H1 (cell line): ENCODE data around the gene ELL2. TPM values are rescaled to one million over a fixed set of nuclear protein-coding genes. Genes with fewer than 3 reads are reported as not detected.

Experiments
- CHD7 ChIP-seq: fragments of 300-600 bp; sonication (generic); IDR thresholded peaks from 2 replicates; pipeline ENCODE4 v1.7.1; 2012; ENCODE audit warnings: low read length, moderate library complexity, mild to moderate bottlenecking, inconsistent platforms; ENCODE audit not compliant: insufficient replicate concordance
- E2F6 ChIP-seq: IDR thresholded peaks from 2 replicates; pipeline ENCODE4 v1.6.1; 2012; ENCODE audit warnings: inconsistent platforms
- GTF2F1 ChIP-seq: IDR thresholded peaks from 2 replicates; pipeline ENCODE4 v1.6.1; 2012; ENCODE audit warnings: low read depth, low read length, improper control_type of control experiment, borderline replicate concordance
- JUND ChIP-seq: IDR thresholded peaks from 2 replicates; pipeline ENCODE4 v1.6.1; 2011; ENCODE audit warnings: mild to moderate bottlenecking, improper control_type of control experiment, low read length
- NANOG ChIP-seq: IDR thresholded peaks from 2 replicates; pipeline ENCODE4 v1.6.1; 2011; ENCODE audit warnings: low read length, low read depth, mild to moderate bottlenecking, inconsistent platforms; ENCODE audit not compliant: insufficient read depth, poor library complexity, severe bottlenecking
- RBBP5 ChIP-seq: IDR thresholded peaks from 2 replicates; pipeline ENCODE4 v1.7.1; 2012; ENCODE audit warnings: low read depth, mild to moderate bottlenecking, inconsistent platforms, low read length, moderate library complexity, borderline replicate concordance
- SAP30 ChIP-seq: fragments of 300-600 bp; sonication (generic); IDR thresholded peaks from 2 replicates; pipeline ENCODE4 v1.7.1; 2012; ENCODE audit warnings: low read length, moderate library complexity, mild to moderate bottlenecking, inconsistent platforms; ENCODE audit not compliant: insufficient read depth, insufficient replicate concordance
- SIN3A ChIP-seq, 2 experiments: IDR thresholded peaks in 1 of 2; conservative IDR thresholded peaks in 1 of 2; 2 replicates each; pipeline ENCODE4 v1.6.1; 2011 to 2012; ENCODE audit warnings: low read length in 2 of 2, improper control_type of control experiment in 1 of 2, low read depth in 1 of 2, mild to moderate bottlenecking in 1 of 2
- SP1 ChIP-seq: IDR thresholded peaks from 2 replicates; pipeline ENCODE4 v1.6.1; 2011; ENCODE audit warnings: low read depth, low read length
- TAF1 ChIP-seq: IDR thresholded peaks from 2 replicates; pipeline ENCODE4 v1.6.1; 2011; ENCODE audit warnings: mild to moderate bottlenecking, low read depth, low read length
- TCF12 ChIP-seq: IDR thresholded peaks from 2 replicates; pipeline ENCODE4 v1.6.1; 2011; ENCODE audit warnings: low read depth, mild to moderate bottlenecking, low read length
- polyA plus RNA-seq, 7 experiments: library from polyadenylated mRNA; depleted of rRNA in 3 of 7; stranded (reverse) in 5 of 7; unstranded in 2 of 7; fragments of >200 nt in 5 of 7; fragments of 200-250 nt in 2 of 7; gene quantifications; 1 replicate in 5 of 7; 2 replicates in 1 of 7; 4 replicates in 1 of 7; pipeline versions ENCODE4 v1.2.1 to v1.2.3, GENCODE V29; 2011 to 2013; ENCODE audit warnings: missing spikeins in 2 of 7, mixed read lengths in 2 of 7
- total RNA-seq: library from RNA; stranded (reverse); fragmentation: NEBNext Ultra II Directional; extraction: Animal tissue kit (Norgen Biotek cat#: 25700); gene quantifications from 2 replicates; pipeline ENCODE4 v1.2.1, GENCODE V29; 2021

ELL2 gene
- total and polyA plus RNA-seq, 2 of the 8 experiments (the other 6 are each of a cell fraction or from before 2014, with no cell fraction given): 6.3 to 29.4 TPM

- TF ChIP-seq CHD7 (no peak), JUND (no peak), TCF12 (no peak), SIN3A (conservative IDR thresholded peaks at IDR 0.05 in 1 of 2, IDR thresholded peaks at IDR 0.05 in 1 of 2; ENCODE audit: low read depth in 1 of 2, low read length in 2 of 2) (no peak), SAP30 (no peak), NANOG (no peak), SP1 (no peak), GTF2F1 (no peak), TAF1 (no peak), RBBP5 (no peak), E2F6 (no peak)
Observed at GRCh38 chr5:95988877-95989276, 27.2 kb upstream of the ELL2 start (continued).
